MM.1S (cell line): Measurements from ENCODE around the gene ARMC9.

ENCODE experiments used
- EZH2 ChIP-seq: fragments of 300-600 bp; sonication (generic); optimal IDR thresholded peaks from 2 replicates; pipeline ENCODE3; 2017; ENCODE audit warnings: low read depth, mild to moderate bottlenecking, antibody characterized with exemption, low read length, mixed read lengths
- TF ChIP-seq, protein P1 (sequence below): fragments of 300-600 bp; sonication (generic); IDR thresholded peaks from 2 replicates; pipeline ENCODE4 v1.5.1; 2016; ENCODE audit warnings: antibody characterized with exemption, low read length, mixed read lengths

DNA sequence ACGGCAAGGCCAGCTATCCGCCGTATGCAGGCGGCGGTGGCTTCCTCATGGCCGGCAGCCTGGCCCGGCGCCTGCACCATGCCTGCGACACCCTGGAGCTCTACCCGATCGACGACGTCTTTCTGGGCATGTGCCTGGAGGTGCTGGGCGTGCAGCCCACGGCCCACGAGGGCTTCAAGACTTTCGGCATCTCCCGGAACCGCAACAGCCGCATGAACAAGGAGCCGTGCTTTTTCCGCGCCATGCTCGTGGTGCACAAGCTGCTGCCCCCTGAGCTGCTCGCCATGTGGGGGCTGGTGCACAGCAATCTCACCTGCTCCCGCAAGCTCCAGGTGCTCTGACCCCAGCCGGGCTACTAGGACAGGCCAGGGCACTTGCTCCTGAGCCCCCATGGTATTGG is 200.2 kb downstream of the ARMC9 start:
- TF ChIP-seq, protein P1, sequence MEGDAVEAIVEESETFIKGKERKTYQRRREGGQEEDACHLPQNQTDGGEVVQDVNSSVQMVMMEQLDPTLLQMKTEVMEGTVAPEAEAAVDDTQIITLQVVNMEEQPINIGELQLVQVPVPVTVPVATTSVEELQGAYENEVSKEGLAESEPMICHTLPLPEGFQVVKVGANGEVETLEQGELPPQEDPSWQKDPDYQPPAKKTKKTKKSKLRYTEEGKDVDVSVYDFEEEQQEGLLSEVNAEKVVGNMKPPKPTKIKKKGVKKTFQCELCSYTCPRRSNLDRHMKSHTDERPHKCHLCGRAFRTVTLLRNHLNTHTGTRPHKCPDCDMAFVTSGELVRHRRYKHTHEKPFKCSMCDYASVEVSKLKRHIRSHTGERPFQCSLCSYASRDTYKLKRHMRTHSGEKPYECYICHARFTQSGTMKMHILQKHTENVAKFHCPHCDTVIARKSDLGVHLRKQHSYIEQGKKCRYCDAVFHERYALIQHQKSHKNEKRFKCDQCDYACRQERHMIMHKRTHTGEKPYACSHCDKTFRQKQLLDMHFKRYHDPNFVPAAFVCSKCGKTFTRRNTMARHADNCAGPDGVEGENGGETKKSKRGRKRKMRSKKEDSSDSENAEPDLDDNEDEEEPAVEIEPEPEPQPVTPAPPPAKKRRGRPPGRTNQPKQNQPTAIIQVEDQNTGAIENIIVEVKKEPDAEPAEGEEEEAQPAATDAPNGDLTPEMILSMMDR, result no peak
- no peak for TF ChIP-seq EZH2
